HepG2 (cell line): ENCODE results near the gene ZNF416. TPM values are rescaled to one million over a fixed set of nuclear protein-coding genes. Genes with fewer than 3 reads are reported as not detected.

Source experiments
- KMT2A ChIP-seq: sonication (generic); formaldehyde crosslinking; IDR thresholded peaks from 2 replicates; pipeline ENCODE4 v1.4.0; 2020; ENCODE audit warnings: missing genetic modification reagents
- NCOA2 ChIP-seq: sonication (generic); formaldehyde crosslinking; IDR thresholded peaks from 2 replicates; pipeline ENCODE4 v1.8.0; 2022; ENCODE audit warnings: inconsistent platforms
- NFIC ChIP-seq: IDR thresholded peaks from 2 replicates; pipeline ENCODE4 v1.6.1; 2012; ENCODE audit warnings: mild to moderate bottlenecking, low read length, inconsistent platforms
- NFRKB ChIP-seq: fragments of 450-650 bp; IDR thresholded peaks from 2 replicates; pipeline ENCODE4 v1.6.1; 2017
- RFX5 ChIP-seq: IDR thresholded peaks from 2 replicates; pipeline ENCODE4 v1.6.1; 2011; ENCODE audit warnings: low read depth, low read length, improper control_type of control experiment
- SMARCE1 ChIP-seq: fragments of 450-650 bp; IDR thresholded peaks from 2 replicates; pipeline ENCODE4 v1.6.1; 2017; ENCODE audit warnings: borderline replicate concordance
- SPEN ChIP-seq: sonication (generic); formaldehyde crosslinking; IDR thresholded peaks from 2 replicates; pipeline ENCODE4 v1.5.1; 2020; ENCODE audit warnings: low read depth, mild to moderate bottlenecking, missing genetic modification reagents
- ZNF101 ChIP-seq: sonication (generic); formaldehyde crosslinking; IDR thresholded peaks from 2 replicates; pipeline ENCODE4 v1.4.0; 2020; ENCODE audit warnings: mild to moderate bottlenecking, low read depth, missing genetic modification reagents, borderline replicate concordance
- ZNF124 ChIP-seq: sonication (generic); formaldehyde crosslinking; IDR thresholded peaks from 2 replicates; pipeline ENCODE4 v1.4.0; 2020; ENCODE audit warnings: missing genetic modification reagents
- ZNF207 ChIP-seq: fragments of 450-650 bp; IDR thresholded peaks from 2 replicates; pipeline ENCODE4 v1.6.1; 2016; ENCODE audit warnings: antibody characterized with exemption, borderline replicate concordance
- ZNF441 ChIP-seq: sonication (generic); formaldehyde crosslinking; IDR thresholded peaks from 2 replicates; pipeline ENCODE4 v1.7.0; 2021; ENCODE audit warnings: missing genetic modification reagents, borderline replicate concordance
- ZNF615 ChIP-seq: sonication (generic); formaldehyde crosslinking; IDR thresholded peaks from 2 replicates; pipeline ENCODE4 v1.5.0; 2020; ENCODE audit warnings: mild to moderate bottlenecking, missing genetic modification reagents, borderline replicate concordance
- ZNF746 ChIP-seq: sonication (generic); formaldehyde crosslinking; IDR thresholded peaks from 2 replicates; pipeline ENCODE4 v1.8.0; 2022; ENCODE audit warnings: mild to moderate bottlenecking, missing genetic modification reagents
- ZNF883 ChIP-seq: sonication (generic); formaldehyde crosslinking; IDR thresholded peaks from 2 replicates; pipeline ENCODE4 v1.5.1; 2020; ENCODE audit warnings: mild to moderate bottlenecking, missing genetic modification reagents; ENCODE audit errors: not compliant biosample characterization
- polyA plus RNA-seq, 8 experiments: library from polyadenylated mRNA; depleted of rRNA in 3 of 8; stranded (reverse) in 7 of 8; unstranded in 1 of 8; fragments of >200 nt; fragmentation: Illumina TruSeq in 4 of 8; extraction: Trizol in 4 of 8; gene quantifications; 2 replicates each; pipeline versions ENCODE4 v1.2.1 to v1.2.3, GENCODE V29; 2011 to 2016; ENCODE audit warnings: low read depth in 4 of 8, missing spikeins in 1 of 8, mixed read lengths in 1 of 8; ENCODE audit not compliant: insufficient read depth in 1 of 8
- total RNA-seq, 5 experiments: library from RNA; depleted of rRNA; stranded (reverse); fragments of >200 nt; fragmentation: Illumina TruSeq; extraction: Trizol; gene quantifications; 2 replicates each; pipeline ENCODE4 v1.2.3, GENCODE V29; 2016; ENCODE audit warnings: low read depth in 1 of 5
- TF ChIP-seq, protein P1 (sequence below): sonication (generic); formaldehyde crosslinking; IDR thresholded peaks from 2 replicates; pipeline ENCODE4 v1.5.1; 2020; ENCODE audit warnings: missing genetic modification reagents, mild to moderate bottlenecking, borderline replicate concordance
- TF ChIP-seq, protein P2 (sequence below): sonication (generic); formaldehyde crosslinking; IDR thresholded peaks from 2 replicates; pipeline ENCODE4 v1.9.0; 2021; ENCODE audit warnings: missing genetic modification reagents, mild to moderate bottlenecking, borderline replicate concordance

Gene ZNF416
- total and polyA plus RNA-seq, 2 of the 13 experiments (the other 11 are each of a cell fraction or from before 2014, with no cell fraction given) = 1.5 to 5.3 TPM

DNA sequence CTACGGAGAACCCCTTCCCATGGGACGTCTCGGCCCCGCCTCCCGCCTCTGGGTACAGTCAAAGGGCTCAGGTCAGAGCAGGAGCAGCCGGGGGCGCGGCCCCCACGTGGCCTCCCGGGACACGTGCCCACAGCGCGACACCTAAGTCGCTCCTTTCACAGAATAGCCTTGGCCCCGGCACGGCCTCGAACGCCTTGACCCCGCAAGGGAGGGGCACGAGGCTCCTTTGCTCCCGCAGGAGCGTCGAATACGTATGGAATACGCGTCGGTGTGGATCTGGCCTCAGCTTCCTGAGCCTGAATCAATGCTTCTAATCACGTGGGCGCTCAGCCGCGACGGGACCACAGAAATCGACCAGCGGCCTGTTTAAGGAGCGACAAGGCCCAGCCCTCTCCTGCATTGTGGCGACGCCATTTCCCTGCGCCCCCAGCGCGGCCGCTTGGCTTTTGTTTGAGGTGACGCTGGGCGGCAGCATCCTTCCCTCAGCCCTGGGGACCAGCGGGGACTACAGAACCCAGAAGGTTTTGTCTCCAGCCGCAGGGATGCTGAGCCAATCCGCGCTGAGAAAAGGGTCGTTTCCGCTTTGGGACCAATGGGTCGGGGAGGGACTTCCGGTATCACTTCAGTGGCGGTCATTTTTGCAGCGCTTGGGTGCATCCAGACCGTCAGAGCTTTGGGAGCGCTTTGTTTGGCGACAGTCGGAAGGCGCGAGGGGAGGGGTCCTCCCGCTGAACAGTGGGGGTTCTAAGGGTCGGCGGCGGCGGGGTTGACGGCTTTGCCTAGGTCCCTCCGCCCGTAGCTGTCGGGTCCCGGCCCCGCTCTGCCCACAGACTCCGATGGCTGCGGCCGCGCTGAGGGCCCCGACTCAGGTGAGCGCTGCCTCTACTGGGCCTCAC is 5.1 kb upstream of the ZNF416 start, which contains the start of gene ZIK1 (continued):
- TF ChIP-seq, protein P1, sequence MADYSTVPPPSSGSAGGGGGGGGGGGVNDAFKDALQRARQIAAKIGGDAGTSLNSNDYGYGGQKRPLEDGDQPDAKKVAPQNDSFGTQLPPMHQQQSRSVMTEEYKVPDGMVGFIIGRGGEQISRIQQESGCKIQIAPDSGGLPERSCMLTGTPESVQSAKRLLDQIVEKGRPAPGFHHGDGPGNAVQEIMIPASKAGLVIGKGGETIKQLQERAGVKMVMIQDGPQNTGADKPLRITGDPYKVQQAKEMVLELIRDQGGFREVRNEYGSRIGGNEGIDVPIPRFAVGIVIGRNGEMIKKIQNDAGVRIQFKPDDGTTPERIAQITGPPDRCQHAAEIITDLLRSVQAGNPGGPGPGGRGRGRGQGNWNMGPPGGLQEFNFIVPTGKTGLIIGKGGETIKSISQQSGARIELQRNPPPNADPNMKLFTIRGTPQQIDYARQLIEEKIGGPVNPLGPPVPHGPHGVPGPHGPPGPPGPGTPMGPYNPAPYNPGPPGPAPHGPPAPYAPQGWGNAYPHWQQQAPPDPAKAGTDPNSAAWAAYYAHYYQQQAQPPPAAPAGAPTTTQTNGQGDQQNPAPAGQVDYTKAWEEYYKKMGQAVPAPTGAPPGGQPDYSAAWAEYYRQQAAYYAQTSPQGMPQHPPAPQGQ = no peak
- no peak for TF ChIP-seq NFRKB
- no peak for TF ChIP-seq ZNF441 (CRISPR knock-in tag)
- no peak for TF ChIP-seq RFX5
- TF ChIP-seq ZNF615 (CRISPR knock-in tag) = no peak
- no peak for TF ChIP-seq ZNF101
- TF ChIP-seq, protein P2, sequence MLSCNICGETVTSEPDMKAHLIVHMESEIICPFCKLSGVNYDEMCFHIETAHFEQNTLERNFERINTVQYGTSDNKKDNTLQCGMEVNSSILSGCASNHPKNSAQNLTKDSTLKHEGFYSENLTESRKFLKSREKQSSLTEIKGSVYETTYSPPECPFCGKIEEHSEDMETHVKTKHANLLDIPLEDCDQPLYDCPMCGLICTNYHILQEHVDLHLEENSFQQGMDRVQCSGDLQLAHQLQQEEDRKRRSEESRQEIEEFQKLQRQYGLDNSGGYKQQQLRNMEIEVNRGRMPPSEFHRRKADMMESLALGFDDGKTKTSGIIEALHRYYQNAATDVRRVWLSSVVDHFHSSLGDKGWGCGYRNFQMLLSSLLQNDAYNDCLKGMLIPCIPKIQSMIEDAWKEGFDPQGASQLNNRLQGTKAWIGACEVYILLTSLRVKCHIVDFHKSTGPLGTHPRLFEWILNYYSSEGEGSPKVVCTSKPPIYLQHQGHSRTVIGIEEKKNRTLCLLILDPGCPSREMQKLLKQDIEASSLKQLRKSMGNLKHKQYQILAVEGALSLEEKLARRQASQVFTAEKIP (CRISPR knock-in tag) = no peak
- no peak for TF ChIP-seq ZNF124
- TF ChIP-seq ZNF207 = no peak
- TF ChIP-seq SPEN (CRISPR knock-in tag) = no peak
- no peak for TF ChIP-seq NCOA2 (CRISPR knock-in tag)
- TF ChIP-seq ZNF746 = no peak
- no peak for TF ChIP-seq NFIC
- no peak for TF ChIP-seq KMT2A (CRISPR knock-in tag)
- TF ChIP-seq SMARCE1 = no peak
- peak; percentile 47 for TF ChIP-seq ZNF883
- TF ChIP-seq, all 625 proteins: peak for 58
